Activated naive CD4-positive, alpha-beta T cell treated with anti-CD3 and anti-CD28 coated beads for 36 hours (primary cell): ENCODE data around the gene GLS. TPM values are rescaled to one million over a fixed set of nuclear protein-coding genes. Genes with fewer than 3 reads are reported as not detected.

Source experiments
- CTCF ChIA-PET: fragments of 350-600 bp; sonication (Branson Sonifier 250); formaldehyde crosslinking; loops from one replicate; lab custom pipeline; 2021; ENCODE audit warnings: antibody characterized with exemption; lab: Charles Lee
- DNase-seq: peaks from one replicate; pipeline ENCODE4 v3.0.0-alpha.2; 2020
- H3K27ac Mint-ChIP-seq: one replicate; pipeline ENCODE4 v1.8.0; 2021; ENCODE audit warnings: mild to moderate bottlenecking, mixed read lengths
- H3K27me3 Mint-ChIP-seq: one replicate; pipeline ENCODE4 v1.8.0; 2021; ENCODE audit warnings: low read depth, mixed read lengths
- H3K36me3 Mint-ChIP-seq: one replicate; pipeline ENCODE4 v1.8.0; 2021; ENCODE audit warnings: low read depth, mixed read lengths
- H3K4me1 Mint-ChIP-seq: one replicate; pipeline ENCODE4 v1.8.0; 2021; ENCODE audit warnings: low read depth, mixed read lengths
- H3K4me3 Mint-ChIP-seq: one replicate; pipeline ENCODE4 v1.8.0; 2021; ENCODE audit warnings: mild to moderate bottlenecking, moderate library complexity, mixed read lengths
- H3K9me3 Mint-ChIP-seq: one replicate; pipeline ENCODE4 v1.8.0; 2021; ENCODE audit warnings: mixed read lengths
- intact Hi-C: fragments of 100-400 bp; cut with micrococcal nuclease; formaldehyde crosslinking; loops from one replicate; pipeline ENCODE4 v1.15.1; 2023
- total RNA-seq, 2 experiments: library from RNA; stranded (reverse); gene quantifications; one replicate each; pipeline ENCODE4 v1.2.3, GENCODE V29; 2021

GLS gene
- total RNA-seq, 2 experiments from 2014 or later = 248 to 255 TPM

DNA sequence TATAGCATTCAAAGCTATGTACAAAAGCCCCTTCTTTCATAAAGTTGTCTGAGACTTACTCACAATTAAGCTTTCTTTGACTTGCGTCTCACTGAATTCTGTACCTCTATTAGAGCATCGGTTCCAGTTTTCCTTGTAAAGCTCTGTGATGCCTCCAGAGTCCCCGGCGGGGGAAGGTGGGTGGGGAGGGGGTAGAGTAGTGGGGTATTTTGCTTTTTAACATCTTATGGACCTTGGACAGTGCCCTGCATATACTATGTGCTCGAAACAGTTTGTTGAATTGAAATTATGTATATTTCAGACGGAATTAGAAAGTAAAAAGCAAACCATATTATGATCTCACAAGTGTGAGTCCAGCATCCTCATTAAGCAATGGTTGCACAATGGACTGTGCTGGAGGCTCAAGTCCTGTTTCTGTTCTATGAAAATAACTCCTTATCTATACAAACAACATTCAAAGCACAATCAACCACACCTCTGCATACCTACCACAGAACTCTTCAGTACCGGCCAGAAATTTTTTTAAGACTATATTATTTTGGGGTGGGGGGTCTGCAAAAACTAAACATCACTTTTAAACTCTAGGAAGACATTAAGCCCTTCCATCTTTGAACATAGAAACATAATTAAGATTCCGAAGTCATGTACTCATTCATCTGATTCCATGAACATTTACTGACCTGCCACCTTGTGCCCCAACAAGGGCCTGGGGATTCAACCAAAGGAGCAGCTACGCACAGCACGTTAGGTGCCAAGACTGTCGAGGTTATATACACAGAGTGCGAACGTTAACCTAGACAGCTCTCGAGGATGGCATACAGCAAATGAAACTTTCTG, 132.4 kb downstream of the GLS start:
- H3K27me3 Mint-ChIP-seq = no peaks in the 10 kb centered on the region

DNA sequence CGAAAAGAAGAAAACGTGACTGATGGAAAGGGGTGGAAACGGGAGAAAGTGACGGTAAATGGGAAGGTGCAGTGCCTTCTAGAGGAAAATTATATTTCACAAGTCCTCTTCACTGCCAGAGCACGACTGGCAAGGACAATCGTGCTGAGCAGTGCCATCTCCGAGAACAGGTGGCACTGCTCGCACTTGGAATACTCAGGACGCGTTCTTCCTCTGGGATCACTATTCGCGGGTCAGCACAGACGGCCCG, 133.0 kb downstream of the GLS start:
- CTCF ChIA-PET = interaction anchor here (1.4 to 1.7 kb wide), 2 partner anchors 11 to 13 kb away, joined by 4 read pairs; no protein-coding TSS in a partner anchor
- DNase-seq = no peak
- H3K36me3 Mint-ChIP-seq = peaks cover 17% of the 10 kb centered on the region
- peaks cover 8% of the 10 kb centered on the region for H3K9me3 Mint-ChIP-seq
- no peak overlapping the region for H3K4me3 Mint-ChIP-seq
- H3K27me3 Mint-ChIP-seq = no peaks in the 10 kb centered on the region
- no peak overlapping the region for H3K27ac Mint-ChIP-seq
- intact Hi-C loops = loop anchor here (1.0 kb wide), 1 partner anchor 10 kb away; no protein-coding TSS in a partner anchor
- H3K4me1 Mint-ChIP-seq = peaks cover 38% of the 10 kb centered on the region

More for the DNA sequence above, 132.4 kb downstream of the GLS start:
- no peak overlapping the region for H3K4me3 Mint-ChIP-seq
- H3K36me3 Mint-ChIP-seq = peaks cover 22% of the 10 kb centered on the region
- no peak for DNase-seq
- H3K9me3 Mint-ChIP-seq = peaks cover 8% of the 10 kb centered on the region
- no peak overlapping the region for H3K27ac Mint-ChIP-seq
- CTCF ChIA-PET = interaction anchor here (0.9 to 1.9 kb wide), 12 partner anchors 8 to 142 kb away, joined by 3 to 15 read pairs (median 4); no protein-coding TSS in a partner anchor
- intact Hi-C loops = loop anchor here (1.0 kb wide), 1 partner anchor 10 kb away; no protein-coding TSS in a partner anchor
- peaks cover 37% of the 10 kb centered on the region for H3K4me1 Mint-ChIP-seq

DNA sequence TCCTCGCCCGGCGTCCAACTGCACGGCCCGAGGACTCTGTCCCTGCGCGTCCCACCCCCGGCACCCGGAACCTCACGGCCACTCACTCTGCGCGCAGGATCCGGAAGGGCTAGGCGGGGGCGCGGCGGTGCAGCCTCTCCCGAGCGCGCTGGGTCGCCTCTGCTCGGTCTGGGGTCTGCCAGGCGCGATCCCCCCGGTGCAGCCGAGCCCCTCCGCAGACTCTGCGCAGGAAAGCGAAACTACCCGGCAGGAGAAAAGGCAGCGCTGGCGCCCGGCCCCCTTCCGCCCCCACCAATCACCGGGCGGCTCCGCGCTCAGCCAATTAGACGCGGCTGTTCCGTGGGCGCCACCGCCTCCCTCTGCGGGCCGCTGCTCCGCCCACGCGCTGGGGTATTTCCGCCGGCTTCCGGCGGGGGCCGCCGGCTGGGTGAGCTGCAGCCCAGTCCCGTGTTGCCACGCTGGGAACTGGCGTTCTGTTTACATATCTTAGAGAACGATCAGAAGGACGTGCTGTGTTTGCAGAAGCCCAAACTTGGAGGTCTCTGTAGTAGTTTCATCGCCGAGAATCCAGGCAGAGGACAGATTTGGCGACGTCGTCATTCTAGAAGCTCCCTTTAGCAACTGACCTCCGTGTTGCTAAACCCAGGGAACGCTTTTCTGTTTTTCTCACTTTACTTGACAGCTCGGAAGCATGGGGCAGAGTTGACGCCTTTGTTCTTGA, 133.5 kb downstream of the GLS start, which contains the start of gene STAT1:
STAT1 (minus strand) TSS at position 240 of the 721 bp plus-strand sequence. CDS start 4,168 bp downstream, outside the sequence.
- Mint-ChIP-seq H3K27ac (no peak within 1 kb of the TSS), H3K4me1 (peaks cover 39% of the 10 kb centered on the region), H3K27me3 (no peaks in the 10 kb centered on the region), H3K36me3 (peaks cover 14% of the 10 kb centered on the region), H3K9me3 (peaks cover 8% of the 10 kb centered on the region), H3K4me3 (no peak within 1 kb of the TSS)
- intact Hi-C loops = loop anchor here (1.0 to 2.0 kb wide), 10 partner anchors 8 to 663 kb away; partner anchors contain the start of gene NEMP2
- CTCF ChIA-PET = interaction anchor here (0.8 to 1.7 kb wide), 6 partner anchors 9 to 141 kb away, joined by 3 to 5 read pairs (median 4); no protein-coding TSS in a partner anchor
- DNase-seq = peak; percentile 95

DNA sequence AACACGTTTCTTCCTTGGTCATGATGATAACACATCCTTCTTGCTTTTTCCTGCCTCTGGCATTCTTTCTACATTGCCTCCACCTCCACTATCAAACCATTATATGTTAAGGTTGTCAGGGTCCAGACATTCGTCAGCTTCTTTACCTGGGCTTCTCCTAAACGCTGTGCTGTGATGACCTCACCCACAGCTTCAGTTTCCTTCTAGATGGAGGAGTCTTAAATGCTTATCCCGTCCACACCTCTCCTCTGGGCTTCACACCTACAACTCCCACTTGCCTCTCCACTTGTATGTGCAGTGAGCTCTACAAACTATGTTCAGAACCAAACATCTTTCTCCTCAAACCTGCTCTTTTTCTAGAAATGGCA, 134.0 kb downstream of the GLS start:
- CTCF ChIA-PET = interaction anchor here (0.8 to 1.7 kb wide), 6 partner anchors 9 to 141 kb away, joined by 3 to 5 read pairs (median 4); no protein-coding TSS in a partner anchor
- H3K4me1 Mint-ChIP-seq = peaks cover 40% of the 10 kb centered on the region

More for the DNA sequence above, 134.0 kb downstream of the GLS start:
- Mint-ChIP-seq H3K4me3 (no peak overlapping the region), H3K27me3 (no peaks in the 10 kb centered on the region), H3K27ac (no peak overlapping the region), H3K9me3 (peaks cover 8% of the 10 kb centered on the region), H3K36me3 (peaks cover 11% of the 10 kb centered on the region)
- DNase-seq = peak; percentile 60
- intact Hi-C loops = loop anchor here (1.0 to 2.0 kb wide), 10 partner anchors 8 to 662 kb away; partner anchors contain the start of gene NEMP2

Other genes with a start within 250 kb of the GLS start
- gene NAB1, start 231.7 kb upstream of the GLS start, total RNA-seq = 10 to 100 TPM; 38.7 to 48.1 TPM
- 100 to 1,000 TPM; 376 to 402 TPM for gene STAT1, start 133.3 kb downstream of the GLS start, total RNA-seq